IPS DF 6.9 (cell line): ENCODE data around the gene GABRG2.
"Not testable (repeated sequence)": the region's sequence is repeated elsewhere in the genome, so short reads cannot be mapped to it uniquely, and the experiment has no call there.

Experiments
- DNase-seq: peaks from one replicate; pipeline ENCODE4 v3.0.0-alpha.2; 2013; ENCODE audit warnings: low read depth, low spot score
- H3K27ac ChIP-seq: one replicate; pipeline ENCODE4 v1.5.1; 2013; ENCODE audit warnings: low read length, control low read depth
- H3K27me3 ChIP-seq: 2 replicates; pipeline ENCODE4 v1.6.1; 2013; ENCODE audit warnings: mild to moderate bottlenecking, low read length; ENCODE audit not compliant: control insufficient read depth, insufficient read depth
- H3K36me3 ChIP-seq: 2 replicates; pipeline ENCODE4 v1.6.1; 2013; ENCODE audit warnings: low read length; ENCODE audit not compliant: control insufficient read depth, insufficient read depth
- H3K4me1 ChIP-seq: 2 replicates; pipeline ENCODE4 v1.6.1; 2013; ENCODE audit warnings: low read length; ENCODE audit not compliant: control insufficient read depth, insufficient read depth
- H3K4me3 ChIP-seq: 2 replicates; pipeline ENCODE4 v1.5.1; 2013; ENCODE audit warnings: mild to moderate bottlenecking, low read length
- H3K9me3 ChIP-seq: 2 replicates; pipeline ENCODE4 v1.6.1; 2013; ENCODE audit warnings: low read length, inconsistent platforms; ENCODE audit not compliant: control insufficient read depth, insufficient read depth
- WGBS: extraction: QIAGEN DNeasy Blood & Tissue Kit; methylation state at CpG from one replicate; pipeline ENCODE4 v1.1.7; 2013; ENCODE audit warnings: mixed read lengths, missing lambda C conversion rate; ENCODE audit not compliant: insufficient read length, insufficient coverage; 5-methylcytosine and 5-hydroxymethylcytosine counted together

The GABRG2 gene

DNA sequence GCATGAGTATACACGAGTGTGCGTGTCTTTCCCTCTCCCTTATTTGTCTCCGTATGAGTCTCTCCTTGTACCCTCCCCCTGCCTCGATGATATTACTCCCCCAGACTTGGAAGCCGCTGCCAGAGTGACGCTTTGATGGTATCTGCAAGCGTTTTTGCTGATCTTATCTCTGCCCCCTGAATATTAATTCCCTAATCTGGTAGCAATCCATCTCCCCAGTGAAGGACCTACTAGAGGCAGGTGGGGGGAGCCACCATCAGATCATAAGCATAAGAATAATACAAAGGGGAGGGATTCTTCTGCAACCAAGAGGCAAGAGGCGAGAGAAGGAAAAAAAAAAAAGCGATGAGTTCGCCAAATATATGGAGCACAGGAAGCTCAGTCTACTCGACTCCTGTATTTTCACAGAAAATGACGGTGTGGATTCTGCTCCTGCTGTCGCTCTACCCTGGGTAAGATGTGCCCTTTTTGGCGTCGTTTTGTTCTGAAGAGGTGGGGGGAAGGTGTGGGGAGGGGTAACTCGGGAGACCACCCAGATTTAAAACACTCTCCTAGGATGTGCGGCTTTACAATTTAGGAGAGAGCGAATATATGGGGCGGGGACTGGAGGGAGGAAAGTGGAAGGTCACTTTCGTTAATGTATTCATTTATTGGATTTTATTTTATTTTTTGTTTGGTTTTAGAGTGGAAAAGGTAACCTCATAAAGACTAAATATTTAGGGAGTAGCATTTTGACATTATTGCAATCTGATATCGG, at the start of gene GABRG2:
TSS of gene GABRG2 (plus strand) at position 119 of the 757 bp plus-strand sequence. CDS start at position 346, 227 bp downstream.
- no peaks in the 10 kb centered on the region for H3K9me3 ChIP-seq
- 100% methylated on average over 1 of the region's 21 CpGs for WGBS
- H3K4me1 ChIP-seq = peaks cover 2% of the 10 kb centered on the region; the same call in 1 of the 2 replicates
- H3K27me3 ChIP-seq = no peaks in the 10 kb centered on the region
- no peak within 1 kb of the TSS for H3K27ac ChIP-seq
- H3K4me3 ChIP-seq = peak within 1 kb of the TSS; percentile 69; the same call in 1 of the 2 replicates
- no peak for DNase-seq
- no peaks in the 10 kb centered on the region for H3K36me3 ChIP-seq

DNA sequence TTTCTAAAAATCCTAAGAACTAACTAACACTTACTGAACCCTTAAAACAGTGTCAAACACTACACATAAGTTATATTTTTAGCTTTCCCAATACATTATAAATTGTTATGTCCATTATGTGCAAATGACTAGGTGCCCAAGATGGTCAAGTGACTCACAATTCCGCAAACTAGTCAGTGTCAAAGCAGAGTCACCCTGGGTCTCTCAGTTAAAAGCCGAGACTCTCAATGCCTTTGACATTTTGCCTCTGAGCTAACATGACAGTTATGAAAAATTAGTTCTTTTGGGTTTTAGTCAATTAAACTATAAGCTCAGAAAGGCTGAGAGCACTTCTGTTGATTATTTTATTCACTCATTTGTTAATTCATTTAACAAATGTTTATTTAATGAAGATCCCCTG, 42.3 kb upstream of the GABRG2 start:
- Histone ChIP-seq H3K4me3 (no peak overlapping the region), H3K4me1 (no peaks in the 10 kb centered on the region)

DNA sequence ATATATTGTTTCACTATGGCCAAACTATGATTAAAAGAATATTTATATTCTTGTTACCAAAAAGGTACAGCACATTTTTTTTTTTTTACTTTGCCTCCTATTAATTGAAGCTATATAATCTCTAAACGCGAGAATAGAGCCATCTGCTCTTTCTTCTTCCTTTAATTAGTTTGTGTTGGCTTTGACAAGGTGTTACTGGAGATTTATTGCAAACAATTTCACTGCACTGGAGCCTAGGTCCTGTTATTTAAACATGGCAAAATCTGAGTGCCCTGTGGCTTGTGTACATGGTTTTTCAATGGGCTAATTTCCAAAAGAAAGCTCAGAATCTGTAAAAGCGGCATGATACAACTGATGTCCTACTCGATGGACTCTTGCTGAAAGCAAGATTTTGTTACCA, 40.8 kb upstream of the GABRG2 start:
- DNase-seq = no peak
- Histone ChIP-seq H3K9me3 (no peaks in the 10 kb centered on the region), H3K4me3 (no peak overlapping the region), H3K27ac (no peak overlapping the region), H3K36me3 (no peaks in the 10 kb centered on the region), H3K27me3 (no peaks in the 10 kb centered on the region), H3K4me1 (no peaks in the 10 kb centered on the region)
- no CpG with 5 or more reads among the region's 4 CpGs for WGBS

More for the DNA sequence above, 42.3 kb upstream of the GABRG2 start:
- Histone ChIP-seq H3K36me3 (no peaks in the 10 kb centered on the region), H3K27ac (no peak overlapping the region), H3K9me3 (no peaks in the 10 kb centered on the region), H3K27me3 (no peaks in the 10 kb centered on the region)
- no CpG with 5 or more reads among the region's 2 CpGs for WGBS
- DNase-seq = no peak

DNA sequence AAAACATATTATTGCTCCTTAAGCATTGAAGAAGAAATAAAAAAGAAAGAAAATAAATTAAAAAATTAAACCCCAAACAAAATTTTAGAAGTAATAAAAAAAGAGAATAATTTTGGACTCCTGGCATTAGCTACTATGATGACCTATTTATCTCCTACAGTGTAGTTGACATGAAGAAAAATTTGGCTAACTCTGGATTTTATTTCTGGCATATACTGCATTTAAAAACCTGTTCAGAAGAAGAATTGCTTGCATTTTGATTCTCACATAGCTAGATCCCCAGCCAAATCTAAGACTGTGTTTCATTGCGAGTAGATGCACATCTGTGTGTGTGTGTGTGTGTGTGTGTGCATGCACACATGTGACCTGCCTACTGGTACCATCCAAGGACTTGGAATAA, 30.1 kb upstream of the GABRG2 start:
- Histone ChIP-seq H3K4me3 (no peak overlapping the region), H3K4me1 (no peaks in the 10 kb centered on the region), H3K27ac (no peak overlapping the region), H3K9me3 (no peaks in the 10 kb centered on the region), H3K36me3 (no peaks in the 10 kb centered on the region), H3K27me3 (no peaks in the 10 kb centered on the region)
- no CpG with 5 or more reads among the region's 1 CpG for WGBS
- no peak for DNase-seq

DNA sequence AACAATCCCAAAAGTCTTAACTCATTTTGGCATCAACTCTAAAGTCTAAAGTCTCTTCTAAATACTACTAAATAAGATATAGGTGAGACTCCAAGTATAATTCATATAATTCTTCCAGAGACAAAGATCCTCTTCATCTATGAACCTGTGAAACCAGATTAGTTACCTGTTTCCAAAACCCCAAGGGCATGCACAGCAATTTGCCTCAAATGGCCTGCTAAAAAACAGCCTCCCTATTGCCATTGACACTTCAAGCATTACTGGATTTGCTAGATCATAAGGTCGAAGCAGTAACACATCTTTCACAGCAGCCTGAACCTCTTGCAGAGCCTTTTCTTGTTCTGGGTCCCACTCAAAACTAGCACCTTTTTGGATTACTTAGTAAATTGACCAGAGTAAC, 20.3 kb upstream of the GABRG2 start:
- no peaks in the 10 kb centered on the region for H3K36me3 ChIP-seq
- H3K27me3 ChIP-seq = no peaks in the 10 kb centered on the region
- no peaks in the 10 kb centered on the region for H3K9me3 ChIP-seq
- no peak overlapping the region for H3K27ac ChIP-seq
- no peak for DNase-seq
- no CpG with 5 or more reads among the region's 1 CpG for WGBS
- no peak overlapping the region for H3K4me3 ChIP-seq
- H3K4me1 ChIP-seq = no peaks in the 10 kb centered on the region

DNA sequence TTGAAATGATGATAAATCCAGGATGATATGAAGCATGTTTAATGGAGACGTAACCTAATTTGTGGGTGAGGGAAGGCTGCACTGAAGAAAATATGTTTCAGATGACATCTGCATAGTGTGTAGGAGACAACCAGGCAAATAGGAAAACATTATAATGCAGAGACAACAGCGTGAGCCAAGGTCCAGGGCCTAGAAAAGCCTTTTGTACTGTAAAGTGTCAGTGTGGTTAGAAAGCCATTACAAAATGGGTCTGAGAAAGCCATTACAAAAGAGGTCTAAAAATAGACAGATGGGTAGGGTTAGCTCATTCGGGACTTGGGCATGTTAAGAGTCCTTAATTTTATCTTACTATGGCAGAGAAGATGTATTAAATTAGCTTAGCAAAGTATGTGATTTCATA, 14.9 kb upstream of the GABRG2 start:
- no peaks in the 10 kb centered on the region for H3K4me1 ChIP-seq
- WGBS = no CpG with 5 or more reads among the region's 3 CpGs
- no peaks in the 10 kb centered on the region for H3K36me3 ChIP-seq
- H3K27me3 ChIP-seq = no peaks in the 10 kb centered on the region
- DNase-seq = no peak
- H3K4me3 ChIP-seq = no peak overlapping the region
- no peaks in the 10 kb centered on the region for H3K9me3 ChIP-seq
- H3K27ac ChIP-seq = no peak overlapping the region

DNA sequence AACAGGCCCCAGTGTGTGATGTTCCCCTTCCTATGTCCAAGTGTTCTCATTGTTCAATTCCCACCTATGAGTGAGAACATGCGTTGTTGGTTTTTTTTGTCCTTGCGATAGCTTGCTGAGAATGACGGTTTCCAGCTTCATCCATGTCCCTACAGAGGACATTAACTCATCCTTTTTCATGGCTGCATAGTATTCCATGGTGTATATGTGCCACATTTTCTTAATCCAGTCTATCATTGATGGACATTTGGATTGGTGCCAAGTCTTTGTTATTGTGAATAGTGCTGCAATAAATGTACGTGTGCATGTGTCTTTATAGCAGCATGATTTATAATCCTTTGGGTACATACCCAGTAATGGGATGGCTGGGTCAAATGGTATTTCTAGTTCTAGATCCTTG, 12.5 kb upstream of the GABRG2 start:
- WGBS = no CpG with 5 or more reads among the region's 4 CpGs
- not testable (repeated sequence) for H3K27me3 ChIP-seq

DNA sequence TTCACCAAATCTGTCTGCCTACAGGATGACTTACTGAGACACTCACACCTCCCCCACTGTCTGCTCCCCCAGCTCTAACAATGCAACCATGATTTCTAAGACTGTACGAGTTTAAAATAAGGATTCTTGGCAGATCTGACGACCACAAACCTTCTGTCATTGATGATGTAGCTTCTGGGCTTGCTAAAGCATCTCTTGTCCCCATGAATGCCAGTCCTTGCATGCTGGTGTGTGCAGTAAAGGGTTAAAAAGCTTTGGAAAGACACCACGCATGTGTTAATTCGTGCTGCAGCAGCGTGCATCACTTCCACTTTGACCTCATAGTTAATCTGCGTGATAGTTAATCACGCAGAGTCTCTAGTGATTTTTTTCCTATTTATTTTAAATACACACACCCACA, 411 bp upstream of the GABRG2 start:
- H3K27ac ChIP-seq = no peak overlapping the region
- no peak for DNase-seq
- H3K9me3 ChIP-seq = no peaks in the 10 kb centered on the region
- peaks cover 2% of the 10 kb centered on the region; the same call in 1 of the 2 replicates for H3K4me1 ChIP-seq
- H3K36me3 ChIP-seq = no peaks in the 10 kb centered on the region
- H3K4me3 ChIP-seq = no peak overlapping the region; the same call in 1 of the 2 replicates
- no CpG with 5 or more reads among the region's 7 CpGs for WGBS
- H3K27me3 ChIP-seq = no peaks in the 10 kb centered on the region

More for the DNA sequence above, 12.5 kb upstream of the GABRG2 start:
- not testable (repeated sequence) for H3K4me1 ChIP-seq, H3K36me3 ChIP-seq, H3K27ac ChIP-seq, H3K9me3 ChIP-seq, DNase-seq, H3K4me3 ChIP-seq

DNA sequence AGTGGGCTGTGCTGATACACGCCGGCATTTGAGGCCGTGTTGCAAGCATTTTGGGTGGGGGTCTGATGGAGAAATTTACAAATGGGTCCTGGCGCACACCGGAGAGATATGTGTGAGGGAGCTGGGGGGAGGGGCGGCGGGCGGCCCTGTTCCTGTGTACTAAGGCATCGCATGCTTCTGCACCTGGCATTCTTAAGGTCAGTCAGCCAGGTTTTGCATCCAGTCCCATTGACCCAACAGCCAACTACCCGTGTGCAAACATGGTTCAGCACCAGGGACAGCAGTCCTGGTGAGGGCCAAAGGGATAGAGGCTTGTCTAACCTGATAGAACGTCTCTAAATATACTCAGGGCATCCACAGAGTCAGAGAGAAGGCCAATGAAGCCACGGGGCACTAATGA, 839 bp downstream of the GABRG2 start:
- no peaks in the 10 kb centered on the region for H3K9me3 ChIP-seq
- no peaks in the 10 kb centered on the region for H3K27me3 ChIP-seq
- H3K4me3 ChIP-seq = peak overlapping the region; percentile 33; the same call in 1 of the 2 replicates
- no CpG with 5 or more reads among the region's 12 CpGs for WGBS
- H3K4me1 ChIP-seq = peaks cover 2% of the 10 kb centered on the region; the same call in 1 of the 2 replicates
- H3K36me3 ChIP-seq = no peaks in the 10 kb centered on the region
- peak; percentile 94 for DNase-seq
- no peak overlapping the region for H3K27ac ChIP-seq

DNA sequence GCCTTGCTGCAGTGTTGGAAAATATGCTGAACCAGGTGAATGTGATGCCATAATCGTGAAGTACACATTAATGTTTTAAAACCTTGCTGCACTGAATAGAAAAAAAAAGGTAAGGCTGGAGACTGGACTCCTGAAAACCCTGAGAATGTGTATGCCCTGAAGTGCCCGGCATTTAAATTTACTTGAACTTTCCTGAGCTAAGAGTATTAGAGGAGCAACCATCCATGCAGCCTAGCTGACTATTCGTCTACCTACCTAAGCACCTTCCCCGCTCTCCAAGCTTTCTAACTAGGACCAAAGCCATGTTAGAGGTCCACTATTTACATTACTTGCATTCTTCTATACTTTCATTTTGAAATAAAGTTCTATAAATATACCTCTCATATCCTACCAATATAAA, 1.4 kb downstream of the GABRG2 start:
- WGBS = no CpG with 5 or more reads among the region's 4 CpGs
- H3K4me1 ChIP-seq = peaks cover 2% of the 10 kb centered on the region; the same call in 1 of the 2 replicates
- H3K27ac ChIP-seq = no peak overlapping the region
- no peak for DNase-seq
- H3K4me3 ChIP-seq = no peak overlapping the region
- no peaks in the 10 kb centered on the region for H3K36me3 ChIP-seq
- no peaks in the 10 kb centered on the region for H3K27me3 ChIP-seq
- no peaks in the 10 kb centered on the region for H3K9me3 ChIP-seq

DNA sequence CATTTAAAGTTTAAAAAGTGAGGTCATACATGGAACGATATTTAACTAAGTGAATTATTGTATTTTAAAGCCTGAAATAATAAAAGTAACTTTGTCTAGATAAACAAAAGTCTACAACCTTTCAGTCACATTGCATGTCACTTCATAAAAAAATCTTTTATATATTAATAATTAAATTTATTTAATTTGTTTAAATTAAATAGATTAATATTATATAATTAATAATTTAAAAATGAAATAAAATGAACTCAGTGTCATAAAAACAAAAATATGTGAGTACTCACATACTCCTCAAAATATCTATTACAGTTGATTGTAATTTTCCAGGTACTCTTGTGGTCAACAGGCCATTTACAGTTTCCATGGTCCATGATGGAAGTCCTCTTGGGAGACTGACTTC, 11.2 kb downstream of the GABRG2 start:
- Histone ChIP-seq H3K27ac (no peak overlapping the region), H3K27me3 (no peaks in the 10 kb centered on the region), H3K9me3 (no peaks in the 10 kb centered on the region), H3K4me1 (no peaks in the 10 kb centered on the region), H3K36me3 (no peaks in the 10 kb centered on the region), H3K4me3 (no peak overlapping the region)
- DNase-seq = no peak
- WGBS = no CpG with 5 or more reads among the region's 1 CpG
